Measurements from ENCODE around the gene LRFN3.

- TF ChIP-seq POLR2AphosphoS5 (IDR thresholded peaks at IDR 0.05; ENCODE audit: low read depth, low read length) (no peak), POLR2A (IDR thresholded peaks at IDR 0.05; ENCODE audit: low read depth, low read length) (no peak), SPI1 (IDR thresholded peaks at IDR 0.05; ENCODE audit: low read depth, low read length) (no peak), TAF1 (IDR thresholded peaks at IDR 0.05; ENCODE audit: low read depth, low read length) (no peak)
Measured at GRCh38 chr19:35911790-35912189, 24.4 kb upstream of the LRFN3 start.
